ENCODE data around the gene CCDC85C.

The CCDC85C gene

GRCh38 chr14:99590746-99591555 is 13.1 kb downstream of the CCDC85C start:
- DNase-seq (ENCODE audit: low read depth in 1 of 2, low spot score in 1 of 2) = no peak

GRCh38 chr14:99589651-99590530 is 14.1 kb downstream of the CCDC85C start:
- DNase-seq (ENCODE audit: low read depth in 1 of 2, low spot score in 1 of 2) = no peak

GRCh38 chr14:99589031-99589441 is 15.0 kb downstream of the CCDC85C start:
- no peak for DNase-seq (ENCODE audit: low read depth in 1 of 2, low spot score in 1 of 2)

GRCh38 chr14:99587460-99588278 is 16.3 kb downstream of the CCDC85C start:
- DNase-seq (ENCODE audit: low read depth in 1 of 2, low spot score in 1 of 2) = no peak

GRCh38 chr14:99586761-99587459 is 17.1 kb downstream of the CCDC85C start:
- DNase-seq (ENCODE audit: low read depth in 1 of 2, low spot score in 1 of 2) = no peak

- DNase-seq (ENCODE audit: low read depth in 1 of 2, low spot score in 1 of 2) = no peak
Observed at GRCh38 chr14:99586054-99586760, 17.8 kb downstream of the CCDC85C start.

GRCh38 chr14:99584823-99585222 is 19.2 kb downstream of the CCDC85C start:
- DNase-seq (ENCODE audit: low read depth in 1 of 2, low spot score in 1 of 2) = no peak

GRCh38 chr14:99581938-99582337 is 22.1 kb downstream of the CCDC85C start:
- no peak for DNase-seq (ENCODE audit: low read depth in 1 of 2, low spot score in 1 of 2)

GRCh38 chr14:99581374-99581773 is 22.6 kb downstream of the CCDC85C start:
- DNase-seq (ENCODE audit: low read depth in 1 of 2, low spot score in 1 of 2) = no peak

- no peak for DNase-seq (ENCODE audit: low read depth in 1 of 2, low spot score in 1 of 2)
Observed at GRCh38 chr14:99579903-99580571, 24.0 kb downstream of the CCDC85C start.

- DNase-seq (ENCODE audit: low read depth in 1 of 2, low spot score in 1 of 2) = no peak
Observed at GRCh38 chr14:99579120-99579836, 24.7 kb downstream of the CCDC85C start.

- DNase-seq (ENCODE audit: low read depth in 1 of 2, low spot score in 1 of 2) = no peak
Observed at GRCh38 chr14:99578541-99579101, 25.4 kb downstream of the CCDC85C start.

GRCh38 chr14:99576761-99577705 is 27.0 kb downstream of the CCDC85C start:
- DNase-seq (ENCODE audit: low read depth in 1 of 2, low spot score in 1 of 2) = no peak

GRCh38 chr14:99576304-99576703 is 27.7 kb downstream of the CCDC85C start:
- no peak for DNase-seq (ENCODE audit: low read depth in 1 of 2, low spot score in 1 of 2)

- DNase-seq (ENCODE audit: low read depth in 1 of 2, low spot score in 1 of 2) = no peak
Observed at GRCh38 chr14:99575043-99576023, 28.7 kb downstream of the CCDC85C start.
